ENCODE measurements around the gene FOXL2NB.

The FOXL2NB gene

GRCh38 chr3:138938056-138938876, 8.8 kb upstream of the FOXL2NB start:
- no peak overlapping the region for H3K4me3 ChIP-seq (ENCODE audit: low read depth, low read length)
- TF ChIP-seq CTCF (IDR thresholded peaks at IDR 0.05; ENCODE audit: borderline replicate concordance, insufficient read depth, low read depth, low read length) = no peak

GRCh38 chr3:138938877-138939560, 8.0 kb upstream of the FOXL2NB start:
- no peak overlapping the region for H3K4me3 ChIP-seq (ENCODE audit: low read depth, low read length)
- no peak for TF ChIP-seq CTCF (IDR thresholded peaks at IDR 0.05; ENCODE audit: borderline replicate concordance, insufficient read depth, low read depth, low read length)

GRCh38 chr3:138939561-138940241, 7.3 kb upstream of the FOXL2NB start:
- TF ChIP-seq CTCF (IDR thresholded peaks at IDR 0.05; ENCODE audit: borderline replicate concordance, insufficient read depth, low read depth, low read length) = peak; percentile 25; the same call in 1 of the 2 replicates
- H3K4me3 ChIP-seq (ENCODE audit: low read depth, low read length) = no peak overlapping the region

- no peak for TF ChIP-seq CTCF (IDR thresholded peaks at IDR 0.05; ENCODE audit: borderline replicate concordance, insufficient read depth, low read depth, low read length)
- no peak overlapping the region for H3K4me3 ChIP-seq (ENCODE audit: low read depth, low read length)
Observed at GRCh38 chr3:138940446-138940845, 6.6 kb upstream of the FOXL2NB start.

GRCh38 chr3:138941259-138941885, 5.6 kb upstream of the FOXL2NB start:
- no peak overlapping the region for H3K4me3 ChIP-seq (ENCODE audit: low read depth, low read length)
- peak; percentile 75 for TF ChIP-seq CTCF (IDR thresholded peaks at IDR 0.05; ENCODE audit: borderline replicate concordance, insufficient read depth, low read depth, low read length)

- TF ChIP-seq CTCF (IDR thresholded peaks at IDR 0.05; ENCODE audit: borderline replicate concordance, insufficient read depth, low read depth, low read length) = no peak
- no peak overlapping the region for H3K4me3 ChIP-seq (ENCODE audit: low read depth, low read length)
Observed at GRCh38 chr3:138942271-138942670, 4.7 kb upstream of the FOXL2NB start.

Data from GM12875 (cell line).